GM11168 (cell line): Measurements from ENCODE around the gene FBXW8.

Source experiments
- in situ Hi-C: fragments of 300-500 bp; cut with MboI; formaldehyde crosslinking; loops from one replicate; pipeline ENCODE4 v1.12.0; 2022; ENCODE audit warnings: low sequenced_read_pairs; ENCODE audit not compliant: unreplicated experiment

FBXW8 gene

DNA sequence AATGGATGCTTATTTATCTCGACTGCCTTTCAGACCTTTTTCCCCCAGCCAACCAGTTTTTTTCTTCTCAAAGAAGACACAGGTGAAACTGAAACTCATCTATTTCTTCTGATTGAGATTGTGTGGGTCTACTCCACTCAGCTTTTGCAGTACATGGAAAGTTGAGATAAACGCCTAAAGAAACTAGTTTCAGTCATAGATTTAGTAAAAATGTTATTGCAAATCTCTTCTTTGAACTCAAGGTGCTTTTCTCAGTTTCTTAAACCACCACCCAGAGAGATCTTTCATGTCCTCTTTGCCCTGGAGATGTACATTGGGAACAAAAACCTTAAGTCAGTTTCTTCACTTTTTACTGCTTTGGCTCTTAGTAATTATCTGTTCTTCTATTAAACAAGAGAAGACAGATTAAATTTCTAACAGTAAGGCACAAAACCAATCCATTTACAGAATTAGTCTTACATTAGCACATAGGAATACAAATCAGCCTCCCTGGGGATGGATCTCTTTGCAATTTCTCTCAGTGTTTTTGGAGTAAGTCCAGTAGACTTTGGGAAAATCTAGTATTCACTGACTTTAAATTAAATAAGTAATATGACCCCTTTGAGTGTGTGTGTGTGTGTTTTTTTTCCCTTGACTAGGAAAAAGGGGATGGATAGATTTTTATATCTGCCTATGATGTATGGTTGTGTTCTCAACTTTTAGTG is 11.6 kb downstream of the FBXW8 start:
- in situ Hi-C loops = no loop called here

DNA sequence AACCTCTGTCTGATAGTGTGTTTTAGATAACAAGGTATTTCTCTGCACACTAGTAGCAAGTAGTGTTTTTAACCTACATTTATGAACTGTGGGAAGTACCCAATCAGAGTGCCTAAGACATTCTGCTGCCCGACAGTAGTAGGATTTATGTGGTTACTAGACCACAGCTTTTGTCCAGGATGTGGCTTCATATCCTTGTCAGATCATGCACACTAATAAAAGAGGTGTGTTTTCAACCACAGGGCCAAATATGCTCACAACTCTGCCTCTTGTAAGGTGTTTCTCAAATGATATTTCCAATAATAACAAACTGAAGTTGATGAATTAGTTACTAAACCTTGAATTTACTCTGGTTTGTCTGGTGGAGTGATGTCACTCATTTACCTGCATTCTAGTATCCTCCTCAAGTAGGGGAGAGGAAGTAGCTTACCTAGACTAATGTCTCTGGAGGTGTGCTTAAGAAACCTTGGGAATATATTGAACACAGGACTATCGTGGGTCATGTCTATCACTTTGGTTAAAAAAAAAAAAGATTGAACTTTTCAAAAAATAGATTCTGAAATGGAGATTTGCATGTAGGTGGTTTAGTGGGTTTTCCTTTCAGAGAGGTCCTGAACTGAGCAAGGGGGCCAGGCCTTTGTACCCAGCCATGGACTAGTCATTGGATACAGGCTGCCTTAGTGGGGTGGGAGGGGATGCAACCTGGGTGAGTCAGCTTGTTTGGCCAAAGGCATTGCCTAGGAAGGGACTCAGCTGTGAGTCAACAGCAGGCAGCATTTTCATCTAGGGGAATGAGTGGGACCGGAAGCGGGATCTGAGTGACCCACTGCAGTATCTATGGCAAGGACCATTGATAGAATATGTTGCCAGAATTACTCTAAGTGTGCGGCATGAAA is 14.1 kb downstream of the FBXW8 start:
- in situ Hi-C loops = no loop called here

DNA sequence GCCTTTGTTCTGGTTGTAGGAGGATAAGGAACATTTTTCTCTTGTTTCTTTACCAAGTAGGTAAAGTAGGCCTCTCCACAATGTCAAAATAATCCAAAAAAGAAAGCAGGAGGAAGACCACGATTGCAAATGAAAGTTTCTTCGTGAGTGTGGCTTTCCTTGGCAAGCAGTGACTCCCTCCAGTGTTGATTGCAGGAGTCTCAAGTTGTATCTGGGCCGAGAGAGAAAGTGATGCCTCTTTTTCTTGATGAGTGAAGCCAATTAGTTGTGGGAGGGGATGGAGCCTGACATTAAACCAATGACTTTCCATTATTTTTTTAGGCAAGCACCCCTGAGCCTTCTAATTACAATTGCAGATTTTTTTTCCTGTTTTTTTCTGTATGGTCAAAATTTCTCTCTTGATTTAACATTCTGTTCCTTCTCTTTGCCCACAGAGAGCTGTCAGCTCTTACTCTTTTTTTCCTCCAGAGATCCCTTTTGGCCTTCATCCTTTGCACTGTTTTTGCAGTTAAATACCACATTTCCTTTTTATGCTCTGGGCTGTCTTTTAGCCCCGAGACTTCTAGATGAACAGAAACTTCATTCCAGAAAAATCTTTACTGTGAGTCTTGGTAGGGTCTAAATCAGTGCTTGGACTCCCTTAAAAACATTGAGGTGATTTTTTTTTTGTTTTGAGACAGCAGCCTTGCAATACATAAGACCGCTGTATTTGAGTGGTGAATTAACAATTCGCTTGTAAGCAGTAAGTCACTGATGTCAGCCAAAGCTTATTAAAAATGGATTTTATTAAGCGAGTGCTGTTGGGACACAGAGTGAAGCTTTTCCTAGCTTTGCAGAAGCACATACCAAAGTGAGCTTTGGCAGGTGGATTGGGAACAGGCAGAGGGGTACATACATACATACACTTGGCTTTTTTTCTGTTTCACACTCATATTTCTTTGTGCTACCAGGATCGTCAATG is 15.8 kb downstream of the FBXW8 start:
- in situ Hi-C loops = no loop called here

- in situ Hi-C loops = no loop called here
Measured at GRCh38 chr12:116927244-116927940, 16.6 kb downstream of the FBXW8 start.

DNA sequence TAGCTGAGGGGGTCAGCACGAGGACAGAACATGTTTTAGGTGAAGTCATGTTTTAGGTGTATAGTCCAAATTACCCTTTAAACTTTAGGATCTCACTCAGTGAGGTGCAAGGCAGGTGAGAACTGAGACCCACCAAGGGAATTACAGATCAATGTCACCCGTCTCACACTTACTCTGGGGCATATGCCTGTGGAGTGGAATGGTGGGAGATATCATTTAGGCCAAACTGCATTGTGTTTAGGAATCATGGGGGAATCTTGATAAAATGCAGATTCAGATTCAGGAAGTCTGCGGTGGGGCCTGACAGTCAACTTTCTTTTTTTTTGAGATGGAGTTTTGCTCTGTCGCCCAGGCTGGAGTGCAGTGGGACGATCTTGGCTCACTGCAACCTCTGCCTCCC is 17.8 kb downstream of the FBXW8 start:
- in situ Hi-C loops = no loop called here

DNA sequence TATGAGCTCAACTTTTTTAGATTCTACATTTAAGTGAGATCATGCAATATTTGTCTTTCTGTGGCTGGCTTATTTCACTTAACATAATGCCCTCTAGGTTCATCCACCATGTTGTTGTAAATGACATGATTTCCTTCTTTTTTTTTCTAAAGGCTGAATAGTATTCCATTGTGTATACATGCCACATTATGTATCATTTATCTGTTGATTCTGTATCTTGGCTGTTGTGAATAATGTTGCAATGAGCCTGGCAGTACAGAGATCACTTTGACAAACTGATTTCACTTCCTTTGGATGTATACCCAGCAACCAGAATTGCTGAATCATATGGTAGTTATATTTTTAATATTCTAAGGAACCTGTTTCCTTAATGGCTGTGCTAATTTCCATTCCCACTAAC is 19.1 kb downstream of the FBXW8 start:
- in situ Hi-C loops = no loop called here

DNA sequence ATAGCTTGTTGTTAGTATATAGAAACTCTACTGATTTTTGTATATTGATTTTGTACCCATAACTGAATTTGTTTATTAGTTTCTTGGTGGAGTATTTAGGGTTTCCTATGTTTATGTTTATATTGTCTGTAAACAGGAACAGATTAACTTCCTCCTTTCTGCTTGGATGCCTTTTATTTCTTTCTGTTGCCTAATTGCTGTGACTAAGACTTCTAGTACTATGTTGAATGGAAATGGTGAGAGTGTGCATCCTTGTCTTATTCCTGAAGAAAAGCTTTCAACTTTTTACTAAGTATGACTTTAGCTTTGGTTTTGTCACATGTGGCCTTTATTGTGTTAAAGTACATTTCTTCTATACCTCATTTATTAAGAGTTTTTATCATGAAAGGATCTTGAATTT is 20.9 kb downstream of the FBXW8 start:
- in situ Hi-C loops = no loop called here

GRCh38 chr12:116933091-116933490 is 22.3 kb downstream of the FBXW8 start:
- in situ Hi-C loops = no loop called here

DNA sequence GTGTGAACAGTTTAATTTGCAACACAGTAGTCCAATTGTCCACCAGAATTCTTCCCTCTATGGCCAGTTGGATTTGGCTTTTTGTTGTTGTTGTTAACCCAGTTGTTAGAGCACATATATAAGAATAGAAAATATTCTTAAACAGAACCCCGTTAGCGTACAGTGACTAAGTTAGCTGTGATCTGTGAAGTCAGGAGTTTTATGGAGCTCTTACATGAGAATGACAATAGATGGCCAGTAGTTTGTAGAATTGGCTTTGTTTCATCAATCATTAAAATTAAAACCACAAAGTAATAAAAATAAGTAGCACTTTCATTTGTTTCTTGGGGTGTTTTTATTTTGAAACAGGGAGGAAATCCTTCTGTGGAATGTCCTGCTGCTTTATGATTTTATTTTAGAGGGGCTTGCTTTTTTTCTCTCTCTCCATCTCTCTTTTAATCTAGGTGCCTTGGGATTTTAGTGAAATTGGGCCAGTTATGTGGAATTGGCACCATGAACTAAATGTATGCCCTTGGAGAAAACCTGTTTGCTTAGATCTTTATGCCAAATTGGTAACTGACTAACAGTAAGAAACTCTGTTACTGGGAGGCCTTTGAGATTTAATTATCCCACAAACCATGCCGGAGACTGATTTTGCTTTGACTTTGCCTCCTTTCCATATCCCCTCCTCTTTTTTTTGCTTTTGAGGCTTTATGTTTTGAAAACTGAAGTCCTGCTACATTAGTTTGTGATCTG is 22.9 kb downstream of the FBXW8 start:
- in situ Hi-C loops = no loop called here

- in situ Hi-C loops = no loop called here
Measured at GRCh38 chr12:116934908-116935705, 24.4 kb downstream of the FBXW8 start.

DNA sequence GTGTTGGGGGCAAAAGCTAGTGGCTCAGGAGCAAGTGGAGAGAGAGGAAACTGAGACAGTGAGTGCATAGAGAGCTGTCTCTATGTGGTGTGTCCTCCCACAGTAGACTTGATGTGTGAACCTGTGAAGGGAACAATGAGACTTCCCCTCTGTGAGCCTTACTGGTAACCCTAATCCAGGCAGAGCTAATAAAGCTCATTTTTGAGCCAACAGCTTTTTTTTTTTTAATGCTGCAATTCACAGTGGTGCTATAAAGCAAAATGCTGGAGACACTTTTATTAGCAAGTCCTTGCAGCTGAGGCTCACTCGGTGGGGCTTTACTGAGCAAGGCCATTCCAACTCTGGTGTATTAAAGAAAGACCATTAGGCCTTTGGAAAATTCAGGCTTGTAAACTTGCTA is 26.9 kb downstream of the FBXW8 start:
- in situ Hi-C loops = no loop called here

DNA sequence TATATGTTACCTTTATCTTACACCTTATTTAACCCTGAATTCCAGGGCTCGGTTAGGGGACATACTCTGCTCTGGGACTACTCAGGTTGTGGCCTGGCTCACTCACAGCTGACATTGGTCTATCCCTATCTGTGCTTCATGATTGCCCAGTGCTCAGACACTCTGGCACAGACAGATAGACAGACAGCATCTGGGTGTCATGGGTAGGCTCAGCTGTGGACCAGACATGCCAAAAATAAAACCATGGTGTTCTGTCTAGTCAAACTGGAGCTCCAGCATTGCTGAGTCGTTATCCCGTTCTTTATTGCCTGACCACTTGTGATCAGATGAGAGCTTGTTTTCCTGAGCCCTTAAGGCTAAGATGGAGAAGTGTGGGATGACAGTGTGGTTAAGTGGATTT is 29.0 kb downstream of the FBXW8 start:
- in situ Hi-C loops = no loop called here

DNA sequence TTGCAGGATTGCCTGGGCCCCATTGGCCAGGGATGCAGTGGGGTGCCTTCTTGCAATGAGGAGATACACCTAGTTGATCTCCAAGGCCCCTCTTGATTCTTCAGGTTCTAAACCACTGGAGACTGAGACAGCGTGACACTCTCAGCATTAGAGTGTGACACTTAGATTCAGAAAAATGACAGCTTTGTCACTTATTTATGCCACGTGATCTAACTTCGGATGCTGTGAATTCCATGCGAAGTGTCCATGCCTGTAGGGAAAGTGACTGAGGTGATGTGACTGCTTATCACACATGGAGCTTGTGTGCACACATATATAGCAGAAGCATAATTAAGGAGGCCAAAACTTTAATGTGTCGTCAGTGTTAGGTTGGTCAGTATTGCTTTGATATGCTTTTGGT is 30.4 kb downstream of the FBXW8 start:
- in situ Hi-C loops = no loop called here

- in situ Hi-C loops = no loop called here
Measured at GRCh38 chr12:116943419-116944372, 32.9 kb downstream of the FBXW8 start.

DNA sequence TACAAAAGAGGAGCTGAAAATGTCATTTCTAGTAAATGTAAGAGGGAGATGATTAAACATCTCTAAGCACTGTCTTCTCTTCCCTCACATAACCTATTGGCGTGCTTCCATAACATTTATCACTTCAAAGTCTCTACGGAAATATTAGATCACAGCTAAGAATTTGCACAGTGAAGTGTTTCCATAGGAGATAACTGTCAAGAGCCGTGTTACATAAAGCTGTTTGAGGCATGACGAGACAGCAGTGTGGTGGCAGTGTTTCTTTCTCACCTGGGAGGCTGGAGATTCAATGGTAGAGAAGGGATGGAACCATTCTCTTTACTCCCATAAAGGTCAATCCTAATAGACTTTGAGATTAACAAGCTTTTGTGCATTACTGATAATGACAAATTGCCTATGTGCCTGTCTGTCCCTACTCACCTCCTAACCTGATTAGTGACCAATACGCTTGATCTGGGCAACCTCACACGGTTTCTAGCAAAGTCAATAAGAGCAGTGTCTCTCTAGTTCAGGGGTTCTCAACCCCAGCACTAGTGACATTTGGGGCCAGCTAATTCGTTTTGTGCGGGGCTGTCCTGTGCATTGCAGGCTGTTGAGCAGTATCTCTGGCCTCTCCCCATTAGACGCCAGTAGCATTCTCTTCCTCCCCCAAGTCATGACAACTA is 35.3 kb downstream of the FBXW8 start:
- in situ Hi-C loops = no loop called here

DNA sequence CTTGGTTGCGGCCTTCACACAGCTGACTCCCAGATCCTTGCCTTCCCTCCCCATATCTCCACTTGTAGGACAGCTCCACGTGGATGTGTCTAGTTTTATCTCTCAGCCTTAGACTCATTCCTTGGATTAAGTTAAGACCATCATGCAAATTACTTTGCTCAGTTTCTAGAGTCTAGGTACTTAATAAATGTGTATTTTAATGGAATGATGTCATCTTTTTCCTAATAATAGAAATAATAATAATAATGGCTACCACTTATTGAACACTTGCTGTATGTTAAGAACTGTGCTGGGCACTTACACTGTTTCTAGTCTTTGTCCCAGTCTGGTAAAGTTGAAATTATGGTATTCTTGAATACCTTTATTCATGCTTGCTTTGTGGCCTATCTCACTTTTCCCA is 37.5 kb downstream of the FBXW8 start:
- in situ Hi-C loops = no loop called here
